T-helper 9 cell (primary cell): Measurements from ENCODE around the gene RIPOR3.
"Not testable (repeated sequence)": the region's sequence is repeated elsewhere in the genome, so short reads cannot be mapped to it uniquely, and the experiment has no call there.

Experiments
- DNase-seq: peaks from one replicate; pipeline ENCODE4 v3.0.0-alpha.2; 2020

RIPOR3 gene

DNA sequence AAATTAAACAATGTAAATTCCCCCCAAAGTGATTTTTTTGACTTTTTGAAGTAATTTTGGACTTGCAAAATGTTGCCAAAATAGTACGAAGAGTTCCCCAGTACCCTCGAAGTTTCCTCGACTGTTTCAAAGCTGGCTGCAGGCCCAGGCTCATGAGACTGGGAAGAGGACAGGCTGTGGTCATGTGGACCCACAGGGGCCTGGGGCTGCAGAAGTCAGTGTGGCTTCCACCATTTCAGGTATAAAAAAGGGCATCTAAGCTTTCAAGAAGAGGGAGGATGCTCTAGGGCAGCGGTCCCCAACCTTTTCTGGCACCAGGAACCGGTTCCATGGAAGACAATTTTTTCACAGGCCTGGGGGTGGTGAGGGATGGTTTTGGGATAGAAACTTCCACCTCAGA lies 106.1 kb downstream of the RIPOR3 start:
- no peak for DNase-seq

DNA sequence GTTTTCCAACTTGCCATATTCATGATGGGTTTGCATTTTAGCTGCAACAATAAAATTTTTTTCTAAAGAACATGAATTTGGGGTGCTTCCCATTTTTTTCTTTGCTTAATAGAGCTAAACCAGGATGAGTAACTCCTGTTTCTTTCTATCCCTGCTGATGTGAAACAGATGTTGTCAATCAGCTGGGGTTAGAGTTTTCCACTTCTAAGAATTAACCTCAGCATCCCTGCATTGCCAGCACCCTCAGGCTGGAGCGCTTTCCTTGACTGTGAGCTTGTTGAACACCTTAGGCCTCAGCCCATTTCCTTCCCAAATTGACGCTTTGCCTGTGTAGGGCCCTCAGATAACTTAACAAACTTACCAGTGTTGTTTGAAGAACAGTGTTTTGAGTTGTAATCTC lies 106.7 kb downstream of the RIPOR3 start:
- DNase-seq, result no peak

DNA sequence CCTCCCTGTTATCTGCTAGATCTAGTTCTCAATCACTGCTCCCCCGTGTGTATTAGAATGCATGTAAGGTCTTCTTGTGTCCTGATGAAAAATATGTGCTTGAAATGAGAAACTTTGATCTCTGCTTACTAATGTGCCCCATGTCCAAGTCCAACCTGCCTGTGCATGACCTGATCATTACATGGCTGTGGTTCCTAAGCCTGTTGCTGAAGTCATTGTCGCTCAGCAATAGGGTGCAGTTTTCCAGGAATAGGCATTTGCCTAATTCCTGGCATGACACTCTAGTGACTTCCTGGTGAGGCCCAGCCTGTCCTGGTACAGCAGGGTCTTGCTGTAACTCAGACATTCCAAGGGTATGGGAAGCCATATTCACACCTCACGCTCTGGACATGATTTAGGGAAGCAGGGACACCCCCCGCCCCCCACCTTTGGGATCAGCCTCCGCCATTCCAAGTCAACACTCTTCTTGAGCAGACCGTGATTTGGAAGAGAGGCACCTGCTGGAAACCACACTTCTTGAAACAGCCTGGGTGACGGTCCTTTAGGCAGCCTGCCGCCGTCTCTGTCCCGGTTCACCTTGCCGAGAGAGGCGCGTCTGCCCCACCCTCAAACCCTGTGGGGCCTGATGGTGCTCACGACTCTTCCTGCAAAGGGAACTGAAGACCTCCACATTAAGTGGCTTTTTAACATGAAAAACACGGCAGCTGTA lies 107.7 kb downstream of the RIPOR3 start:
- no peak for DNase-seq

- no peak for DNase-seq
These were observed 108.6 kb downstream of the RIPOR3 start for GRCh38 chr20:50582591-50583234.

GRCh38 chr20:50582092-50582491 lies 109.2 kb downstream of the RIPOR3 start:
- DNase-seq, result no peak

- no peak for DNase-seq
These were observed 110.3 kb downstream of the RIPOR3 start for GRCh38 chr20:50580842-50581544.

GRCh38 chr20:50580016-50580747 lies 111.2 kb downstream of the RIPOR3 start:
- peak; percentile 45 for DNase-seq

GRCh38 chr20:50579511-50579910 lies 111.8 kb downstream of the RIPOR3 start:
- DNase-seq, result no peak

- DNase-seq, result no peak
These were observed 112.6 kb downstream of the RIPOR3 start for GRCh38 chr20:50578778-50579165.

DNA sequence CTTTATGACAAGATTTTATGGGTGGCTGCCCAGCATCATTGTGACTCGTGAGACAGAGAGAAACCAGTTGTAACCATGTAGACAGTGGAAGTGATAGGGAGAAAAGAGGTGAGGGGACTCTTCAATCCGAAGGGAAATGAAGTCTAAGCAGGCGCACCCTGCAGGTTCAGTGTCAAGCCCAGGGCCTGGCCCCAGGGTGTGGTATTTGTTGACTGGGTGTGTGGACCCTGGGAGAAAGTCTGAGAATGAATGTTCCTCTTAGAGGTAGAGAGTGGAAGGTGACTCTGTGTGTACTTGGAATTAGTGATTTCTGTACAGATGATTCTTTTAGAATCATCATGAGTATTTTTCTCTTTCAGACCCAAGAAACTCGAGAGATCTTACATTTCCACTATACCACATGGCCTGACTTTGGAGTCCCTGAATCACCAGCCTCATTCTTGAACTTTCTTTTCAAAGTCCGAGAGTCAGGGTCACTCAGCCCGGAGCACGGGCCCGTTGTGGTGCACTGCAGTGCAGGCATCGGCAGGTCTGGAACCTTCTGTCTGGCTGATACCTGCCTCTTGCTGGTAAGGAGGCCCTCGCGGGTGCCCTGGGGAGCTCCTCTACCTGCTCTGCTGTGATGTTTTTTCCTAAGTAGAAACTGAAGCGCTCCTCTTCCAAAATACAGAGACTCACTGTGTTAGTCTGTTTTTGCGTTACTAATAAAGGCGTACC lies 113.1 kb downstream of the RIPOR3 start:
- no peak for DNase-seq

DNA sequence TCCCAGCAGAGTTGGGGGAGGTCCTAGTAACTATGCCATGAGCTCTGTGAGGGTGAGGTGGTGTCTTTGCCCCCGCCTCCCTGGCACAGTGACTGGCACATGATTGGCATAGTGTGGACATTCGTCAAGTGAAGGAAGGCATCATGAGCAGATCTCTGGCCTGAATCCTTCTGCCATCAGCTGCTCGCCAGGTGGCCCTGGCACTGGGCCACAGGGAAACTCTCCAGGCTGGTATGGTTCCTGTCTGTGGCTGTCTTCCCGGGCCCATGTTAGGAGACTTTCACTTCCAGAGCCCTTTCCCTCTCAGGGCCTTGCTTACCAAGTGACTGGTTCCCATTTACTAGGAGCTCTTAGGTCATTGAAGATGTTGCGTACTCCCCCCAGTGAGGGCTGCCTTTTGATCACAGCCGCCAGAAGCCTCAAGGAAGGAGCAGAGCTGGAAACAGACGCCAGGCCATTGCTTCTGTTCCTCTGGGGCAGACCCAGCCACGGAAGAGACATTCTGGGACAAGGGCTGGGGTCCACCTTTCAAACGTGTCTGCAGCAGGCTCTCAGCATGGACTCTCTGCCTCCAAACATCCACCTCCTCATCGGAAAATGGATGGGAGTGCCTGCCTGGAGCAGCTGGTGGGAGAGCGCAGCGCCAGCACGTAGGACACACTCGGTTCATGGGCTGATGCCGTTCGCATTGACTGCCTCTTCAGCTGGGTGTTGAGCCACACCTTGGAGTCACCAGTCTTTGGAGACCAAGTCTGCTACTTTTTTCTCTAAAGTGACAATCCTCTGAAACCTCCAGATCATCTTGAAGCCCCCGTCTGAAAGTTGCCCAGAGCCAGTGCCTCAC lies 113.9 kb downstream of the RIPOR3 start:
- no peak for DNase-seq

- DNase-seq, result peak; percentile 47
These were observed 115.2 kb downstream of the RIPOR3 start for GRCh38 chr20:50575865-50576720.

GRCh38 chr20:50574586-50574985 lies 116.8 kb downstream of the RIPOR3 start:
- DNase-seq, result no peak

DNA sequence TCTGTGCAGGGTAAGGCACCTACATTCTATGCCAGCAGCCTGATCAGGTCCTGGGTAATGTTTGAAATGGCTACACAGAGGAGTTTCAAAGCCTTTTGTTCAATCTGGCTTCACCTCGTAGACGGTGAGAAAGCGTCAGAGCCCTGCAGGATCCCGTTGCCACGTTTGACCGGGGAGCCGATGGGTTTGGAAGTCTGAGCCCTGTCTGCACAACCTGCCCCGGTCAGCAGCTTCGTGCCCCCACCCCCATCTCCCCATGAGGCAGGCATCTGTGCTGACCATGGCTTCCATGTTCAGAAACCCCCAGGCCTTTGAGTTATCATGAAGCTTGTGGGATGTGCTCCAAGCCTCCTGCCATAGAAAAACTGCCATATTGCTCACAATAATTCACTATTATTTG lies 117.2 kb downstream of the RIPOR3 start:
- no peak for DNase-seq

GRCh38 chr20:50572938-50573777 lies 118.2 kb downstream of the RIPOR3 start:
- DNase-seq, result no peak

DNA sequence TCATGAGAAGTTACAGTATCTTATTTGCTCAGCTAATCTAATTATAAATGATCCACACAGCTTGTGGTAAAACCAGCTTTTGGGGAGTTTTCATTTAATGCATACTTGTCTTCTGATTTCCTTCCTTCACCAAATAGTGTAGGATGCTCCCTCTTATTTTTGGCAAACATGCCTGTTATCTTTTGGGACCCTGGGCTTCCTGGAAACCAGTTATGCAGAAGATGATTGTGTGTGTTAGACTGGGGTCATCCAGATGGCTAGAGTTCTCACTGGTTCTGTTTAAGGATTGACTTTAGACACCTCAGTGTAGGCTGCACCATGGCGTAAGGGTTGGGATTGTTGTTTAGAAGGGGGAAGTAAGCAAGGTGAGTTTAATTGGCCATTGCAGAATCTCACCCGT lies 119.9 kb downstream of the RIPOR3 start:
- no peak for DNase-seq

DNA sequence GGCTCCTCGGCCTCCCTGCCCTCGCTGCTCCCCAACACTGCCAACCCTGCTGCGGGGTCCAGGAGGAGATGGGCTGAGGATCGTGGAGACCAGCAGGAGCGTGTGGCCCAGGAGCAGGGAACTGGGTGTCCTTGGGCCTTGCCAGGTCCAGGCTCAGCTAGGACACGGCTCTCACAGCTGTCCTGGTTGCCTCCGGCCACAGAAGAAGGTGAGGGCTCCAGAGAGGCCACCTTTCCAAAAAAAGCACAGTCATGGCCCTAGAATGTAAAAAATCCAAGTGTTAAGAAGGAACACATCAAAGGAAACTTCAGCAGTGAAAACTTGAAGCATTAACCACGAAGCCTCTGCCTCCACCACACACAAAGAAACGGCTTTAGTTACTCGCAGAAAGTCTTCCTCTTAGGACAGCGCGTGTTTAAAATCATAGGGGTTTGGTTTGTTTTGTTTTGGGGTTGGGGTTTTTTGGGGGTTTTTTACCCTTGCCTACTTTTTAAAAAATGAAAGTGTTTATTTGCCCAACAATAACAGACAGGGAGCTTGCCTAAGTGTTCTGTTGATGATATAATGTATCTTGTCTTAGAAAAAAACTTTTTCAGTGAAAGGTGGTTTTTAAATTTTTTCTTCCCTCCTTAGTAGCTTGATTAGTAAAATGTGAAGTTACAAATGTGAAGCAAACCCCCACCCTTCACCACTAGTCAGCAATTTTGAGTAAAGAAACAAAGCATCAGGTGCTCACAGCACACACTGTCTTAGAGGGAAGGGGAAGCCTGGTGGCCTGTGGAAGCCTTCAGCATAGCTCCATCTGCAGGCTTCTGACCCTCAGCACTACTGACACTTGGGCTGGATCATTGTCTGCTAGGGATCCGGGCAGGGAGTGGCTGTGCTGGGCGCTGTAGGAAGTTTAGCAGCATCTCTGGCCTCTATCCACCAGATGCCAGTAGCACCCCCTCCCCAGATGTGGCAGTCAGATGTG lies 121.2 kb downstream of the RIPOR3 start:
- no peak for DNase-seq

- DNase-seq, result not testable (repeated sequence)
These were observed 121.9 kb downstream of the RIPOR3 start for GRCh38 chr20:50569487-50569863.

GRCh38 chr20:50568549-50568942 lies 122.8 kb downstream of the RIPOR3 start:
- no peak for DNase-seq
